Midbrain (tissue), 1 donor: ENCODE data around the gene SGCE.

Source experiments
- DNase-seq: peaks from one replicate; lab custom pipeline; 2025; lab: John Stamatoyannopoulos, UW

Gene SGCE

DNA sequence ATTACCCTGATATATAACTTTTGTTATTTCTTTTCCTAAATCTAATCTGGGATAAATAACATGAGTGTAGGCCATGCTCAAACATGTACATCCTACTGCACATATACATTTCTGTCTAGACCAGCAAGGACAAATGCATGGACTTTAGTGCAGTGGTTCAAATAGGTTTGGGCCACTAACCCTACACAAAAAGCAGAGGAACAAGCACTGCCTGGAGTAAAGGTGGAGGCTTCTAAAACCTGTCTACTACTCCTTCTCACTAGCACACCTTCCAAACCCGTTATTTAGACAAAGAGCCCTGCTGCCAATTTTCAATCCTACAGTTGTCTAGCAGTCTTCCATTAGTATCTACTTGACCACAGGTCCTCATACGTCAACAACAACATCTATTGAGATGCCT, 34.8 kb downstream of the SGCE start:
- no peak for DNase-seq

DNA sequence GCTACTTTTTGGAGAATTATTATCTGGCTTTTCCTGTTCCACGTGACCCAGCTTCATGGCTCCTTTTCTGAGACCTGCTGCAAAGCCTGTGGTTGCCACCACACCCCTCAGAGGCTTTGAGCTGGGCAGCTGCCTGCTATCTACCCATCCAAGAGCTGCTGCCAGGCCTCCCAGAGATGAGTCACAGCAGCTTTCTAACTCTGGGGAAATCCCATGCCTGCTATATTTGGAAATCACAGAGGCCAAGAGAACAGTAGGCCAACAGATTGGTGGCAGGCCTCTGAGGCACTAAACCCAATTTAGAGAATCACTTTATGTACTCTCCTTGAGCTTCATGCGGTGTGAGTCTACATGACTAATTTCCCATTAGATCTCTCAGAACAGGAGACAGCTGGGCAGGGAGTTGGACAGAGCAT, 35.2 kb downstream of the SGCE start:
- no peak for DNase-seq

DNA sequence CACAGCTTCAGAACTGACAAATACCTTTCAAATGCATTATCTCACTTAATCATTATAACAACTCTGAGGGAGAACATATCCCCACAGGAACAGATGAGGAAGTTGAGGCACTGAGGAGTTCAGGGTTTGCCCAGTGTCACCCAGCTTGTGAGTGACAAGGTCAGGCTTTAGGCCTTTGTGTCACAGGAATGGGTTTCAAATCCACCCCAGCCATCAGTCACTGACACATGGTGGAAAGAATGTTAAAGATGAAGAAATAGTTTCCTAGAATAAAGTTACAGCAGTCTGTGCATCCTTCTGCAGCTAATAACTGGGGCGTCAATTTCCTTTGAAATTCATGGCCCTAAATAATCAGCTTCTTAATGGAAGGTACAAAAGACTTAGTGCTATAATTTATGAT, 37.8 kb downstream of the SGCE start:
- no peak for DNase-seq

DNA sequence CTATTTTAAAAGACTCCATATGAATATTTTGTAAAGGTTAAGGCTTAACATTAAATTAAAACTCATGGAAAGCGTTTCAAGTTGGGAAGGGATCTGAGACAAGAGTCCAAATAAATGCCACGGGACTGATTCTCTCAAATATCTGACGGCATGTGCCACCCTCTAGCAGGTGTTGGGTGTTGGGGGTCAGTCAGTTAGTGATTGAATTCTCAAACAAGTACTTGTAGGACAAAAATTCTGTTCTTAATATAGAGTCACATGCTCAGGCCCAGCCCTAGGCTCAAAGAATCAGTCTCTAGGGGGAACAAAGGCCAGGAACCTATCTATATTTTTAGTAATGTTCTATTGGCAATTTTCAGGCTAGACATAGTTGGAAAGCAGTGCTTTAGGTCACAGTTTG, 39.1 kb downstream of the SGCE start:
- DNase-seq = no peak

DNA sequence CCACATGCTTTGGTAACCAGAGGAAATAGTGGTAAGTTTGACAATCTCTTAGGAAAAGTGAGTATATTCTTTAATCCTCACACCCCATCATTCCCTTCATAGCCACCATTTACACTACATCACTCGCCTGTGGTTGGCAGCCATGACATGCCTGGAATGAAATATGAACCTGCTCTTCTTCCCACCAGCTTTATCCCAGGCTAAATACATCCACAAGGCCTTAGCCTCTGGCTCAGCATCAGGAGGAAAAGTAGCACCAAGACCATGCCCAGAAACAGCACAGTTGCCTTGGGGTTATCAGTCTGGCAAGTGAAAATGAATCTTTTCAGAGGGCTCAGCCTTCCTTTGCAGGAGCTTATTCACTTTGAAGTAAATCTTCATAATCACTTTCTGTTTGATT, 40.3 kb downstream of the SGCE start:
- DNase-seq = no peak

DNA sequence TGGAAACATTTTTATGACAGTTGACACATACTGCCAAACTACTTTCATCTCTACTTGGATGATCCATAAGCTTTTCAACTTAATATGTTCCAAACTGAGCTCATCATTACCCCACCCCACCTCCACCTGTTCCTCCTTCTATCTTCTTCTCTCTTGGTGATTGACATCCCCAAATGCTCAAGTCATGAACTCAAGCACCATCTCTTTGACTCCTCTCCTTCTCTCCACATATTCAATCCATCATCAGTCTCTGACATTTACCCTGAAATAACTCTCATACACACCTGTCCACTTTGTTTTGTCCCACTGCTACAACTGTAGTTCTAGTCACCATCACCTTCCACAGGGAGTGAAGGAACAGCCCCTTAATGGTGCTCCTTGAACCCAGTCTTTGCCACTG, 43.3 kb downstream of the SGCE start:
- no peak for DNase-seq

DNA sequence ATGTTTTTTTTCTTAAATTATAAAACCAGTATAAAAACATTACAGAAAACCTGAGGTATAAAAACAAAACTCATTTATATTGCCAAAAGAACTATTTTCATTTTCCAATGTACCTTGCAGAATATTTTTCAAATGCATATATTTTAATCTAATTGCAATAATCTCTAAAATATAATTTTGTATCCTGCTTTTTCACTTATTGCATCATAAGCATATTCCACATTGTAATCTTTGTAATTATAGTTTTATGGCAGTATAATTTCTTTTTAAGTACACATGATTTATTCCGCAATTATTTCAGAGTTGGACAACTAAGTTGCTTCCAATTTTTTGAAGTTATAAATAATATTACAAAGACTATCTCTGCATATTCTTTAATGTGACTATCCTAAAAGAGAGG, 43.7 kb downstream of the SGCE start:
- DNase-seq = no peak

DNA sequence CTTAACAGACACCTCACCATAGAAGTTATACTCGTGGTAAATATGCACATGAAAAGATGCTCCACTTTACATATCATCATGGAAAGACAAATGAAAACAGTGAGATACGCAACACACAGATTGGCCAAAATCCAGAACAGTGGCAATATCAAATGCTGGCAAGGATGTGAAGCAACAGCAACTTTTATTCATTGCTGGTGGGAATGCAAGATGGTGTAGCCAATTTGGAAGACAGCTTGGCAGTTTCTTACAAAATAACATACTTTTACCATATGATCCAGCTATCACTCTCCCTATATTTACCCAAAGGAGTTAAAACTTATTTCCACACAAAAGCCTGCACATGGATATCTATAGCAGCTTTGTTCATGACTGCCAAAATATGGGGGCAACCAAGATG, 46.4 kb downstream of the SGCE start:
- DNase-seq = no peak

DNA sequence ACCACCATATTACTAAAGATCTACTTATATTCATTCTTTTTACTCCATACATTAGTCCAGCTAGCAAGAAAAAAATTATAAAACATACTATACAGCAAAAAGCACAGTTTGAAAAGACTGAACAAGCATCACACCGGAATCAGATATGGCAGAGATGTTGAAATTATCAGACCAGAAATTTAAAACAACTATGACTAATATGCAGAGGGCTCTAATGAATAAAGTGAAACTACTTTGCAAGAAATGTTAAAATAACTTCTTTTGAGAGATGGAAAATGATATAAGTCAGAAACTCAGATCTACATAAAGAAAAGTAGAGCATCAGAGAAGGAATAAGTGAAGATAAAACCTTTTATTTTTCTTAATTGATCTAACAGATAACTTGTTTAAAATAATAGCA, 50.9 kb downstream of the SGCE start:
- no peak for DNase-seq

DNA sequence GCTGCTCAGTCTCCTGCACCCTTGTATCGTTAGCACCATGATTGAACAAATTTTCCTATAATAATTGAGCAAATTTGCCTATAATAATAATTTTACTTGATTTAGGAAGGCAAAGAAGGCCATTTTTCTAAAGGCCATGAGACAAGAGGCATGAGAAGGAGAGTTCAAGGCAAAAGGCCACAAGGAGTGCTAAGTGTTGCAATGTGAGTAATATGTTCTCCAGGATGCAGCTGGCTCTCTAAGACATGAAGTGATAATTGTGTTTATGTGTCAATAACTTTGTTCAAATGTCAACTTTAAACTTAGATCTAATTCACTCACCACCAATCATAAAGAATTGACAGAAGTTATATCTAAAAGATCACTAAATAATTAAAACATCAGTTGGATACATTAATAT, 53.8 kb downstream of the SGCE start:
- DNase-seq = no peak

DNA sequence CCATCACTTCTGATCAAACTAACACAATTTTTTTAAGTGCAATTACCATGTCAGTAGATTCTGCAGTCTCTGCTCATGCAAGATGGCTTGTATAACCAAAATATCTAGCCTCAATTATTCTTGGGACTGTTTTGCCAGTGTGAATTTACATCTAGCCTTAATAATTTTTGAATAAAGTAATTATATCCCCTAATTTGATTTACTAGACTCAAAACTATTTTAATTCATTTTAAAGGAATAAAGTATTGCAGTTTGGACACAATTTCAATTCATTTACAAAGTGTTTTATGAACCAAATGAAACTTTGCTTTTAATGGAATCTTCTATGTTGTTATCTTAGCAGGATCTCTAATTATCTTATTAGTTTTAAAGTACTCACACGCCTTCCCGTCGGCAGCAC, 55.7 kb downstream of the SGCE start:
- DNase-seq = no peak

DNA sequence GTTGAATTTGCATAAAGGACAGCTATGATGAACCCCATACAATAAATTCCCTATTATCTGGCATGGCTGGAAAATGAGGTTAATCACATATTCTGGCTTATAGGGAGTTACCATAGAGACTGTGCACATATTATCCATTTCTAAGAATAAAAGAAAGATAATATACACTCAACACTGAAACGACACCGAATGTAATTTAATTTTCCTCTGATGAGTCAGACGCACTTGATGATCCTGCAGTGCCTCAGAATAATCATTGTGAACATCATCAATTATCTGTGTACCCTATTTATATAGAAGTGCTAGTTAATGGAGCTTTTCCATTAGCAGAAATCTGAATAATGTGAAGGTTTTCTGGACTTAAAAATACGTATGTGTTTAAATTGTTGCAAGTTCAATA, 60.2 kb downstream of the SGCE start:
- no peak for DNase-seq

DNA sequence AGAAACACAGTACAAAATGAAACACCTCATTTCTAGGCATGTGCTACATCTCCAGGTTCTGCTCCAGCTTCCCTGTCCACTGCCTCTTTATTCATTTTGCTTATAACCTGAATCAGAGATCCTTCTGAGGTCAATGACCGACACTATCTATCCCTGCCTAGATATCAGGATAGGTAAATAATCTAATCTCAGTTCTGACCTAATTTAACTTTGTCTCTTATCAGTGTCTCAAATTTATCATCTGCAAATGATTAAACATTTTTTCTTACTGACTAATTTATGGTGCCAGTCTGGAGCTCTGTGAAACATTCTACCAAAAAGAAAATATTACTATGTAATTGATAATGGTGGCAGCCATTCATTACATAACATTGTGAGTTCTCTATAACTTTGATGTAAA, 61.1 kb downstream of the SGCE start:
- no peak for DNase-seq

DNA sequence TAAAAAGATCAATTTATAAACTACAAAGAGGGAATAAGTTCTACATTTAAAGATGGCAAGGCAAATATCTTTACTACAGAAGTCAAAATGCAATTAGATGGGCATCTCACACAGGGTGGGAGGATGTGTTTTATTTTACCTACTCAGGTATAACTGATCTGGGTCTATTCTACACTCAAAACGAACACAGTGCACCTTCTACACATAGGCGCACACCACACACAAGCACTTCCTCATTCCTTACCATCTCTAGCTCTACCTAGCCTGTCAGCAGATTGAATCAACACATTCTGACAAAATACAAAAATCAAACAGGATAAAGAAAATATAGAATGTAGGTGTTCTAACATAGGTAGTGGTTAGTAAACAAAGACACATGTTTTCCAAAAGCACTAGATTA, 64.8 kb downstream of the SGCE start:
- no peak for DNase-seq

DNA sequence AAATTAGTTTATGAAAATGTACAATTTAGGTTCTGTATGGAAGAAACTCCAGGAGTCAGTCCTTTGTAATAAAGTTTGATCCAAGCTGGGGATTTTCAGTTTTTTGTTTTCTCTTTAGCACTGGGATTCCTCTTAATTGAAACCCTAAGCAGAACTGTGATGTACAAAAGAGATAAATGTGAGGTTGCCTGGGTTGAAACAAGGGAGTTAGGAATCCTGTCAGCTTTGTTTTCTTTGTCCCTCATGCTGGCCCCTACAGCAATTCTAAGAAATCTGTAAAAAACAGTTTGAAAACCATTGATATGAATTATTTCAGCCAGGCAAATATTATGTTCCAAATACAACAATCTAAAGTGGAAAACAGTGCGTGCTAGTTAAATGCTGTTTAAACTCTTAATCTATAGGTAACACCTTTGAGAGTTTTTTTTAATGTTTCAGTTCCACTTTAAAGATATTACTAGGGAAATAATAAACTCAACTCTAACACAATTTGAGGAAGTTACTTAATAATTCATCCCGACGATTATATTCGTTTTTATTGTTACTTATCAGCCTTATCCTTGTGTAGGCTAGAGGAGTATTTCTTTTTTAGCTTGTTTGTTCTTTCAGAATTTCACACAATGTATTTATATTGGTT, 65.3 kb downstream of the SGCE start:
- DNase-seq = no peak

DNA sequence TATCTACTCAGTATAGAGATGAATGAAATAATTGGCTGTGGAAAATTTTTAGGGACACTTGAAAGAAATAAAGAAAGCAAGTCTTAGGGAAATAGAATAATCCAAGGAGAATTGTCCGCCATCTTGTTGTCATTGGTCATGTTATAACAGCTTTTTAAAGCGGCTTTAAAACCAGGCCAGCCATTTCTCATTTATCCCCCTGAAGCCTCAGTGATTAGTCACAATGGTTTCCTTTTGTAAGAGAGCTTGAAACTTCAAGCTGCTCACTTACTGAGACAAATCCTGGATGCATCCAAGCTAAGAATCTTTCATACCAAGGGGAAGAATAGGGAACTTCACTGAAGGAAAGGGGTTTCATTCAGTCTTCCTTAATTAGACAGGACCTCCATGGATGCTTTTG, 67.9 kb downstream of the SGCE start:
- no peak for DNase-seq

DNA sequence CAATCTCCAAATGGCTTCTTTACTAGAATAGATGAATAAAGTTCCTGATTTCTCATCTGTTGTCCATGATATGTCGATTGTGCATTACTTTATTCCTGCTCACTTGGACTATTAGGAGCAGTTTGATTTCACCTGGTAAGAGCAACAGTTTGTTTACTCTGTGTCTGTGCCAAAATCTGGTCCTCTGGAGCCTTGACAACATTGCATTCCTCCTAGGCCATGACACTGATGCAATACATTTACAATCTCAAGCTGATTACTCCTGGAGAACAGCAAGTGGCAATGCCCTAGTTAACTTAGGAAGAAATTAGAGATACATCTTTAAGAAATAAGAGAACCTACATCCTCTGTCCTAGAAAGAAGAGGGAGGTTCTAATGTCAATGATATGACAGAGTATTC, 71.8 kb downstream of the SGCE start:
- DNase-seq = no peak

DNA sequence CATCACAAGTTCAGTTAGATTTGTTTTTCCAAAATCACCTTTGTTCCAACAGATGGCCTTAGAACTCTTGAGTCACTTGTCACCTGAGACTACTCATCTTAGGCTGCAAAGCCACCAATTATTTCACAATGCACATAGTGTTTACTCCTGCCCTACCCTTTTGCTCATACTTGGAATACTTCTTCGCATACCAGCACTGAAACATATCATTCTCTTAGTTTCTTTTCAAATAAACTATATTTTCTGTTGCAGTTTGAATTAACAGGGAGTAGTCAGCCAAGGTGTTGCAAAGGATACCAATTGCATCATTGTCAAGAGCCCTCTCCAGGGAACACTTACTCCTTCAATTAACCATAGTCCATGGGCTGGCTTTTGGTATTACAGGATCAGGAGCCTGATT, 75.3 kb downstream of the SGCE start:
- no peak for DNase-seq

DNA sequence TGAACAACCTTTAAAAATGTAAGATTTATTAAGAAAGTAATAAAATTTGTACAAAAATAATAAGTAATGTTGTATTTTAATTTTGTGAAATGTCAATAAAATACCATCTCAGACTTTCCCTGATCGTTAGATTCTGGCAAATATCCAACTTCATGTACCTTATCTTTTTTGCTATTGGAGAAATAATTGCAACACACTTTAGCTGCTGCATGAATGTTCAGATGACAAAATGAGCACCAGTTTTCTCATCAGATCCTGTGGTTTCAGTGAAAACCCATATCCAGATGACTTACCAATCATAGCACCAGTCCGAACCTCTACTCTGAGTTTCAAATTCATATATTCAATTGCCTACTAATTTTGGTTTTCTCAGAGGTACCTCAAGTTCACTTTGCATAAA, 76.5 kb downstream of the SGCE start:
- DNase-seq = no peak

DNA sequence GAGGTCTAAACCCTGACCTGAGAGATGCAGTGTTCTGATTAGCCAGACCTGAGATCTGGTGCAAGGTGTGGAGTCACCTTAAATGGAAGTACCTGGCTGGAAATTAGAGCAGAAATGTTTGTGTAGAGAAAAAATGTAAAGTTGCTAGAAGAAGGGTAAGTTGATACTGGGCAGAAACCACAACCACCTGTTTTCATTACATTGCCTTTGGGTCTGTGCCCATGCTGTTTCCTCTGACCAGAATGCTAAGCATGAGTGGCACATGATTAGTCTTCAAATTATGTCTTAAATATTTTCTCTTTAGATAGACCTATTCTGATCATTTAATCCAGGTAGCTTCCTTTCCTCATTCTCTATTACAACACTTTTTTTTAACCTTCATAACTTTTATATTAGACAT, 77.3 kb downstream of the SGCE start:
- no peak for DNase-seq

DNA sequence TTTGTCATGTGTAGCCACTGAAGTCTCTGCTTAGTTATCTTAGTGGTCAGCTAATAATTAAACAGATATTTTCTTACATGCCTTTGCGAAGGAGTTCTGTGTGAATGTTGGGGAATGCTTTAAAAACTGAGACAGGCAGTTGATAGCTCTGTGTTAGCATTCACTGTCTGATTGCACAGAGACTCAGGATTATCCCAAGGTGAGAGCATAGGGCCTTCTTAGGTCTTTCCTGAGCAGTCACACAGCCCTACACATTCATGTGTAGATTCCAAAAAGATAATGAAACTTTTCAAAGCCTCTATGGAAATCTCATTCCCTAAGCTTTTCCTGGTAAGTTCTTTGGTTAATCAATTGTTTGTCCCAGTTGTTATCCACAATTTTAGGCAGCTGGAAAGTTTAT, 78.6 kb downstream of the SGCE start:
- DNase-seq = no peak

DNA sequence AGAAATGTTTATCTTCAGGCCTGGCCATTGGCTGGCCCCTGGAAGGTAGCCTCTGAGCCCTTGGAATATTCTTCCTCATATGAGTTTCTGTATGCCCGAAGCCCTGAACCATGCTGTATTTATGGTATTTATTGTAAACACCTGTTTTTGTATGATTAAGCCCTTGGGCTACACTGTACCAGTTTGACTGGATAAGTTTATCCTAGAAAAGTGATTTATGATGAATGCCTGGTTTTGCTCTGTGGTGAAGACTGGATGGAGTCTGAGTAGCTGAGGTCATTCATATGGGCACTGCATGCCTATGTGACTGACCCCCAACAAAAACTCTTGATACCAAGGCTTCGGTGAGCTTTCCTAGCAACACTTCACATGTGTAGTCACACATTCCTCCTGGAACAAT, 79.6 kb downstream of the SGCE start:
- no peak for DNase-seq

DNA sequence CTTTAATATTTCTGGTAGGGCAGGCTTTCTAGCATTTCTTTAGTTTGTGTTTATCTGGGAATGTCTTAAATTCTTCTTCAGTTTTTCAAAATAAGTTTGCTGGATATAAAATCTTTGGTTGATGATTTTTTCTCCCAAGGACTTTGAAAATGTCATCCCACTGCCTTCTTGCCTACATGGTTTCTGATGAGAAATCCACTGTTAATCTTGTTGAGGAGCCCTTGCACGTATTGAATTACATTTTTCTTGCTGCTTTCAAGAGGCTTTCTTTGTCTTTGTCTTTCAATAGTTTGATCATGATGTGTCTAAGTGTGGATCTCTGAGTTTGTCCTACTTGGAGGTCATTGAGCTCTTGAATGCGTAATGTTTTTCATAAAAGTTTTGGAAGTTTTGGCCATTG, 80.3 kb downstream of the SGCE start:
- DNase-seq = no peak

DNA sequence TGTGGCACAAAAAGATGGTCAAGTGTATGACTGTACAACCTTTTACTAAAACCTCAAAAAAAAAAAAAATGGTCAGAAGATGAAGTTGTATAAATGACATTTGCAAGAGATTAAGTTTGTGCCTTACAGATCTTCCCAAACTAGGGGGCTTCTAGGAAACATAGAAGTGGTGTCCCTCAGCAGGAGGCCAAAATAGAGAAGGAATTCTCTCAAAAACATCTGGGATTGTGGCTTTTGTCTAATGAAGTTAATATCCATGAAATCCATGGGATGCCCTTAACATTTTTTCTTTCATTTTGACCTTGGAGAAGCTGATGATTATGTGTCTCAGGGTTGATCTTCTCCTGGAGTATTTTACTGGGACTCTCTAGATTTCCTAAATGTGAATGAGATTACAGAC, 84.1 kb downstream of the SGCE start:
- no peak for DNase-seq

DNA sequence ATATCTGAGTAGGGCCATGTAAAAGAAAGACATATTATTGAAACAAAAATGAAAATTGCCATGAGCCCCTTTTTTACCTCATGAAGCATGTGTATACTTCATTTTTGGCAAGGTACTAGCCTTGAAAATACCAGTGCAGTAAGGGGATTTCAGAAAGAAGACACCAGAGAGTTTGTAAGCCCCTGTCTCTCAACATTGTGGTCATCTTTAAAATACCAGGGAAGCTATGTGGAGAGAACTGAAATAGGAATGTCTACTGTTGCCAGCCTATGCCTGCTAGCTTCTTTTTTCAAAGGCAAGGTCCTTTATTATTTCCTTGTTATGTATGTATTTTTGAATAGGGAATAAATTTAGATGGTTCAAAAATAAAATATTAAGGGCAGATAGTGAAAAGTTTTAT, 88.5 kb downstream of the SGCE start:
- DNase-seq = no peak
